T-cell (primary cell): ENCODE data around the gene INVS. TPM values are rescaled to one million over a fixed set of nuclear protein-coding genes. Genes with fewer than 3 reads are reported as not detected.

ENCODE experiments used
- ATAC-seq, 4 experiments: fragments of 200-7000 bp in 3 of 4; fragments of 150-1000 bp in 1 of 4; cut with Tn5 transposase; replicated peaks in 1 of 4; 1 replicate in 3 of 4; 2 replicates in 1 of 4; pipeline ENCODE4 v1.10.0; 2021; ENCODE audit warnings: moderate library complexity in 3 of 4, mild to moderate bottlenecking in 2 of 4, moderate number of reproducible peaks in 1 of 4
- CTCF ChIA-PET, 2 donors: fragments of 300-600 bp; sonication (Branson Sonifier 250); formaldehyde crosslinking; loops; one replicate each; lab custom pipeline; 2022; ENCODE audit warnings: antibody characterized with exemption in 2 of 2; lab: Charles Lee
- POLR2A ChIA-PET, 2 donors: fragments of 300-600 bp; sonication (Branson Sonifier 250); formaldehyde crosslinking; loops; one replicate each; lab custom pipeline; 2022; ENCODE audit warnings: antibody characterized with exemption in 2 of 2; lab: Charles Lee
- DNase-seq, 35 experiments: peaks; one replicate each; pipeline versions ENCODE4 v3.0.0 to v3.0.0-alpha.2; 2013 to 2023
- H3K27ac ChIP-seq: one replicate; pipeline ENCODE4 v1.5.1; 2013; ENCODE audit warnings: low read length
- H3K27me3 ChIP-seq, 2 experiments: replicated peaks in 1 of 2; 1 replicate in 1 of 2; 2 replicates in 1 of 2; pipeline versions ENCODE4 v1.6.1 to v1.7.0; 2013; ENCODE audit warnings: low read length in 1 of 2, mixed read lengths in 1 of 2; ENCODE audit not compliant: control insufficient read depth in 2 of 2, insufficient read depth in 2 of 2; ENCODE audit errors: extremely low read depth in 1 of 2
- H3K36me3 ChIP-seq, 2 donors: 1 replicate in 1 of 2; 2 replicates in 1 of 2; pipeline versions ENCODE4 v1.6.1 to v1.7.0; 2013; ENCODE audit warnings: low read length in 1 of 2; ENCODE audit not compliant: control insufficient read depth in 2 of 2, insufficient read depth in 1 of 2; ENCODE audit errors: extremely low read depth in 1 of 2
- H3K4me1 ChIP-seq, 2 experiments: 1 replicate in 1 of 2; 2 replicates in 1 of 2; pipeline versions ENCODE4 v1.6.1 to v1.7.0; 2013; ENCODE audit warnings: low read length in 2 of 2, mixed read lengths in 1 of 2; ENCODE audit not compliant: insufficient read depth in 2 of 2, control insufficient read depth in 1 of 2; ENCODE audit errors: extremely low read depth in 1 of 2
- H3K4me3 ChIP-seq, 2 donors: 1 replicate in 1 of 2; 2 replicates in 1 of 2; pipeline versions ENCODE4 v1.5.1 to v1.7.0; 2013; ENCODE audit warnings: mild to moderate bottlenecking in 2 of 2, low read length in 1 of 2, moderate library complexity in 1 of 2; ENCODE audit not compliant: control insufficient read depth in 1 of 2; ENCODE audit errors: extremely low read depth in 1 of 2
- H3K9me3 ChIP-seq: 2 replicates; pipeline ENCODE4 v1.7.0; 2013
- H3K27ac Mint-ChIP-seq, 2 donors: one replicate each; pipeline ENCODE4 v1.8.0; 2020 to 2021; ENCODE audit warnings: mild to moderate bottlenecking in 2 of 2, mixed read lengths in 2 of 2
- H3K27me3 Mint-ChIP-seq, 2 donors: one replicate each; pipeline ENCODE4 v1.8.0; 2021 to 2022; ENCODE audit warnings: mixed read lengths in 2 of 2
- H3K36me3 Mint-ChIP-seq: one replicate; pipeline ENCODE4 v1.8.0; 2021; ENCODE audit warnings: mixed read lengths
- H3K4me1 Mint-ChIP-seq, 3 donors: one replicate each; pipeline ENCODE4 v1.8.0; 2020 to 2022; ENCODE audit warnings: mixed read lengths in 3 of 3, mild to moderate bottlenecking in 1 of 3
- H3K4me3 Mint-ChIP-seq, 3 donors: one replicate each; pipeline ENCODE4 v1.8.0; 2020 to 2022; ENCODE audit warnings: mild to moderate bottlenecking in 3 of 3, mixed read lengths in 3 of 3, moderate library complexity in 3 of 3
- H3K9me3 Mint-ChIP-seq, 3 donors: one replicate each; pipeline ENCODE4 v1.8.0; 2020 to 2022; ENCODE audit warnings: mixed read lengths in 3 of 3
- WGBS: methylation state at CpG from one replicate; pipeline ENCODE4 v1.1.5; 2013; ENCODE audit warnings: missing lambda C conversion rate; ENCODE audit not compliant: insufficient coverage; 5-methylcytosine and 5-hydroxymethylcytosine counted together
- total RNA-seq, 35 experiments: library from RNA in 6 of 35; stranded (reverse) in 6 of 35; fragments of 120-200 nt in 1 of 35; gene quantifications; one replicate each; pipeline versions ENCODE4 v1.2.1 to v1.2.4 and lab custom pipeline; 2013 to 2026

The INVS gene
- total RNA-seq, 5 donors from 2014 or later (not counting 1 experiment from before 2014, with no cell fraction given): 15.6 to 21.6 (median 19.0) TPM

- H3K36me3 ChIP-seq: no peaks in the 10 kb centered on the region
- H3K4me3 ChIP-seq: no peak overlapping the region
- H3K9me3 ChIP-seq: no peaks in the 10 kb centered on the region
- no peak overlapping the region for H3K27ac Mint-ChIP-seq
- DNase-seq: no peak
- H3K4me1 ChIP-seq: peaks cover 0 to 17% of the 10 kb centered on the region in 2 experiments
- CTCF ChIA-PET: no interaction called here
- H3K27me3 ChIP-seq: no peaks in the 10 kb centered on the region
- no peaks in the 10 kb centered on the region for H3K27me3 Mint-ChIP-seq
- peaks cover 76 to 81% (median 79%) of the 10 kb centered on the region in 3 donors for H3K4me1 Mint-ChIP-seq
- no peak overlapping the region for H3K4me3 Mint-ChIP-seq
- POLR2A ChIA-PET: no interaction called here
- H3K9me3 Mint-ChIP-seq: no peaks in the 10 kb centered on the region
- peaks cover 10% of the 10 kb centered on the region for H3K36me3 Mint-ChIP-seq
- no peak overlapping the region for H3K27ac ChIP-seq
- ATAC-seq: no peak
These were observed 16.3 kb upstream of the INVS start for GRCh38 chr9:100082782-100083181.

- Mint-ChIP-seq H3K4me3 (peak overlapping the region in 2 of 3 donors; percentile 3 to 28), H3K9me3 (no peaks in the 10 kb centered on the region), H3K4me1 (peaks cover 81 to 86% (median 85%) of the 10 kb centered on the region in 3 donors), H3K27me3 (no peaks in the 10 kb centered on the region), H3K27ac (peak overlapping the region; percentile 24 to 29), H3K36me3 (peaks cover 8% of the 10 kb centered on the region)
- Histone ChIP-seq H3K36me3 (no peaks in the 10 kb centered on the region), H3K9me3 (no peaks in the 10 kb centered on the region), H3K27ac (peak overlapping the region; percentile 5), H3K27me3 (no peaks in the 10 kb centered on the region), H3K4me1 (peaks cover 2 to 23% of the 10 kb centered on the region in 2 experiments), H3K4me3 (no peak overlapping the region)
- WGBS: no CpG with 5 or more reads among the region's 5 CpGs
- DNase-seq: no peak
- no peak for ATAC-seq
- POLR2A ChIA-PET: interaction anchor here in 1 of 2 donors (1.0 kb wide), 1 partner anchor 14 kb away, joined by 3 read pairs; no protein-coding TSS in a partner anchor
- CTCF ChIA-PET: interaction anchor here in 1 of 2 donors (0.5 to 0.7 kb wide), 3 partner anchors 29 to 487 kb away, joined by 3 to 4 read pairs (median 4); no protein-coding TSS in a partner anchor
These were observed 15.5 kb upstream of the INVS start for GRCh38 chr9:100083448-100084127.

GRCh38 chr9:100084128-100084453, 15.0 kb upstream of the INVS start:
- no peaks in the 10 kb centered on the region for H3K9me3 Mint-ChIP-seq
- H3K27ac Mint-ChIP-seq: peak overlapping the region in 1 of 2 donors; percentile 24
- ChIA-PET CTCF (interaction anchor here in 1 of 2 donors (0.6 to 0.7 kb wide), 2 partner anchors 28 to 259 kb away, joined by 3 to 4 read pairs; no protein-coding TSS in a partner anchor), POLR2A (interaction anchor here in 1 of 2 donors (0.6 to 1.0 kb wide), 2 partner anchors 14 to 18 kb away, joined by 3 to 4 read pairs; no protein-coding TSS in a partner anchor)
- H3K27me3 Mint-ChIP-seq: no peaks in the 10 kb centered on the region
- Histone ChIP-seq H3K4me3 (no peak overlapping the region), H3K4me1 (peaks cover 2 to 23% of the 10 kb centered on the region in 2 experiments), H3K27me3 (no peaks in the 10 kb centered on the region), H3K27ac (peak overlapping the region; percentile 5), H3K36me3 (no peaks in the 10 kb centered on the region), H3K9me3 (no peaks in the 10 kb centered on the region)
- H3K4me3 Mint-ChIP-seq: no peak overlapping the region
- DNase-seq: no peak
- ATAC-seq: no peak
- peaks cover 82 to 86% (median 85%) of the 10 kb centered on the region in 3 donors for H3K4me1 Mint-ChIP-seq
- WGBS: no CpG with 5 or more reads among the region's 1 CpG
- H3K36me3 Mint-ChIP-seq: peaks cover 3% of the 10 kb centered on the region

GRCh38 chr9:100084734-100085133, 14.3 kb upstream of the INVS start:
- WGBS: no CpG with 5 or more reads among the region's 5 CpGs
- Mint-ChIP-seq H3K27ac (no peak overlapping the region), H3K27me3 (no peaks in the 10 kb centered on the region), H3K4me3 (no peak overlapping the region), H3K36me3 (no peaks in the 10 kb centered on the region), H3K9me3 (no peaks in the 10 kb centered on the region), H3K4me1 (peaks cover 83 to 86% (median 83%) of the 10 kb centered on the region in 3 donors)
- no peaks in the 10 kb centered on the region for H3K27me3 ChIP-seq
- no peaks in the 10 kb centered on the region for H3K9me3 ChIP-seq
- H3K4me3 ChIP-seq: no peak overlapping the region
- H3K4me1 ChIP-seq: peaks cover 2 to 23% of the 10 kb centered on the region in 2 experiments
- H3K36me3 ChIP-seq: no peaks in the 10 kb centered on the region
- CTCF ChIA-PET: no interaction called here
- H3K27ac ChIP-seq: no peak overlapping the region
- POLR2A ChIA-PET: interaction anchor here in 1 of 2 donors (0.6 to 1.0 kb wide), 2 partner anchors 13 to 18 kb away, joined by 3 to 4 read pairs; no protein-coding TSS in a partner anchor
- DNase-seq (peak in 1 of 35 experiments; percentile 48), ATAC-seq (peak; percentile 38 to 83 (median 56))

- Histone ChIP-seq H3K4me3 (no peak overlapping the region), H3K9me3 (no peaks in the 10 kb centered on the region), H3K36me3 (peaks cover 0 to under 1% of the 10 kb centered on the region in 2 donors), H3K27ac (no peak overlapping the region), H3K4me1 (peaks cover 2 to 23% of the 10 kb centered on the region in 2 experiments), H3K27me3 (no peaks in the 10 kb centered on the region)
- CTCF ChIA-PET: no interaction called here
- H3K4me1 Mint-ChIP-seq: peaks cover 81 to 85% (median 83%) of the 10 kb centered on the region in 3 donors
- H3K4me3 Mint-ChIP-seq: peak overlapping the region in 1 of 3 donors; percentile 9
- H3K27me3 Mint-ChIP-seq: no peaks in the 10 kb centered on the region
- no peaks in the 10 kb centered on the region for H3K36me3 Mint-ChIP-seq
- POLR2A ChIA-PET: no interaction called here
- no CpG with 5 or more reads among the region's 3 CpGs for WGBS
- ATAC-seq: no peak
- H3K9me3 Mint-ChIP-seq: no peaks in the 10 kb centered on the region
- H3K27ac Mint-ChIP-seq: no peak overlapping the region
- DNase-seq: no peak
These were observed 12.9 kb upstream of the INVS start for GRCh38 chr9:100086097-100086635.

GRCh38 chr9:100087218-100087617, 11.8 kb upstream of the INVS start:
- Histone ChIP-seq H3K4me3 (no peak overlapping the region), H3K9me3 (no peaks in the 10 kb centered on the region), H3K27me3 (no peaks in the 10 kb centered on the region), H3K27ac (no peak overlapping the region), H3K4me1 (peaks cover 2 to 23% of the 10 kb centered on the region in 2 experiments), H3K36me3 (peaks cover 0 to 2% of the 10 kb centered on the region in 2 donors)
- POLR2A ChIA-PET: interaction anchor here in 1 of 2 donors (0.6 kb wide), 2 partner anchors 245 to 264 kb away, joined by 3 to 5 read pairs; no protein-coding TSS in a partner anchor
- Mint-ChIP-seq H3K27me3 (no peaks in the 10 kb centered on the region), H3K9me3 (no peaks in the 10 kb centered on the region), H3K4me1 (peaks cover 77 to 88% (median 83%) of the 10 kb centered on the region in 3 donors), H3K4me3 (peak overlapping the region; percentile 32 to 66 (median 57)), H3K27ac (peak overlapping the region in 1 of 2 donors; percentile 83), H3K36me3 (peaks cover 4% of the 10 kb centered on the region)
- ATAC-seq (no peak), DNase-seq (peak in 8 of 35 experiments; percentile 2 to 28 (median 10))
- CTCF ChIA-PET: interaction anchor here in 1 of 2 donors (0.8 kb wide), 1 partner anchor 260 kb away, joined by 3 read pairs; no protein-coding TSS in a partner anchor
- WGBS: no CpG with 5 or more reads among the region's 1 CpG
